Testis (tissue), 3 donors: ENCODE results near the gene ZNF516. TPM values are rescaled to one million over a fixed set of nuclear protein-coding genes. Genes with fewer than 3 reads are reported as not detected.

Experiments used
- DNase-seq: peaks from one replicate; pipeline ENCODE4 v3.0.0-alpha.2; 2019
- H3K27ac ChIP-seq, 2 donors: fragments of 200-600 bp; sonication (generic); one replicate each; pipeline ENCODE4 v1.5.1; 2019
- H3K27me3 ChIP-seq: fragments of 200-600 bp; sonication (generic); one replicate; pipeline ENCODE4 v1.5.1; 2019
- H3K36me3 ChIP-seq: fragments of 200-600 bp; sonication (generic); one replicate; pipeline ENCODE4 v1.5.1; 2017; ENCODE audit warnings: low read depth; ENCODE audit errors: missing control alignments
- H3K4me1 ChIP-seq: fragments of 200-600 bp; sonication (generic); one replicate; pipeline ENCODE4 v1.5.1; 2019
- H3K4me3 ChIP-seq, 2 donors: fragments of 200-600 bp; sonication (generic); one replicate each; pipeline ENCODE4 v1.5.1; 2017 to 2019
- H3K9me3 ChIP-seq: fragments of 200-600 bp; sonication (generic); one replicate; pipeline ENCODE4 v1.5.1; 2017
- CTCF ChIP-seq, 3 experiments: fragments of 450-650 bp in 2 of 3; fragments of 200-600 bp in 1 of 3; sonication (generic) in 1 of 3; IDR thresholded peaks; one replicate each; pipeline ENCODE4 v1.5.1; 2016 to 2019; ENCODE audit warnings: antibody characterized with exemption in 3 of 3, mild to moderate bottlenecking in 2 of 3, moderate library complexity in 1 of 3
- POLR2A ChIP-seq: fragments of 450-650 bp; IDR thresholded peaks from one replicate; pipeline ENCODE4 v1.6.1; 2017; ENCODE audit warnings: antibody characterized with exemption, mild to moderate bottlenecking, moderate library complexity
- WGBS, 2 donors: methylation state at CpG; one replicate each; pipeline ENCODE4 v1.1.5; 2018; 5-methylcytosine and 5-hydroxymethylcytosine counted together
- intact Hi-C: fragments of 100-400 bp; cut with DNase I; formaldehyde crosslinking; loops from one replicate; pipeline ENCODE4 v1.15.1; 2023; ENCODE audit warnings: low total_unique reads
- polyA plus RNA-seq: library from polyadenylated mRNA; stranded (reverse); fragments of 350-450 nt; fragmentation: Illumina TruSeq; extraction: RNeasy Lipid Tissue Mini Kit (QIAGEN cat#74804); gene quantifications from one replicate; pipeline ENCODE4 v1.2.3, GENCODE V29; 2014; ENCODE audit warnings: low read depth, low replicate concordance; ENCODE audit not compliant: insufficient read depth
- total RNA-seq, 2 donors: library from RNA; depleted of rRNA; stranded (reverse); fragments of >200 nt; gene quantifications; one replicate each; pipeline ENCODE4 v1.2.3, GENCODE V29; 2016

ZNF516 gene
- total and polyA plus RNA-seq, 3 donors from 2014 or later, result 79.0 to 212 (median 189) TPM

GRCh38 chr18:76339246-76339620 lies 155.8 kb downstream of the ZNF516 start:
- H3K4me1 ChIP-seq, result no peaks in the 10 kb centered on the region
- H3K36me3 ChIP-seq, result no peaks in the 10 kb centered on the region
- H3K27me3 ChIP-seq, result no peaks in the 10 kb centered on the region
- H3K27ac ChIP-seq, result no peak overlapping the region
- WGBS, 2 donors, result 69 to 73% methylated on average over 2 of the region's 2 CpGs
- no peak for DNase-seq
- H3K9me3 ChIP-seq, result no peaks in the 10 kb centered on the region
- no peak for TF ChIP-seq CTCF (IDR thresholded peaks at IDR 0.05)
- no peak for TF ChIP-seq POLR2A
- H3K4me3 ChIP-seq, result no peak overlapping the region
- intact Hi-C loops, result no loop called here

GRCh38 chr18:76338619-76339245 lies 156.3 kb downstream of the ZNF516 start:
- H3K4me3 ChIP-seq, result no peak overlapping the region

GRCh38 chr18:76338088-76338487 lies 157.0 kb downstream of the ZNF516 start:
- H3K27me3 ChIP-seq, result no peaks in the 10 kb centered on the region
- intact Hi-C loops, result no loop called here
- DNase-seq, result no peak
- TF ChIP-seq POLR2A (no peak), CTCF (IDR thresholded peaks at IDR 0.05) (no peak)
- no peaks in the 10 kb centered on the region for H3K36me3 ChIP-seq
- no peaks in the 10 kb centered on the region for H3K4me1 ChIP-seq
- H3K9me3 ChIP-seq, result no peaks in the 10 kb centered on the region
- no peak overlapping the region for H3K27ac ChIP-seq
- no peak overlapping the region for H3K4me3 ChIP-seq
- 95% methylated on average over 9 of the region's 9 CpGs for WGBS, 2 donors

More at GRCh38 chr18:76338619-76339245, 156.3 kb downstream of the ZNF516 start:
- DNase-seq, result no peak
- intact Hi-C loops, result no loop called here
- WGBS, 2 donors, result 81 to 85% methylated on average over 4 to 5 of the region's 5 CpGs
- no peaks in the 10 kb centered on the region for H3K9me3 ChIP-seq
- H3K27me3 ChIP-seq, result no peaks in the 10 kb centered on the region
- no peak overlapping the region for H3K27ac ChIP-seq
- no peaks in the 10 kb centered on the region for H3K4me1 ChIP-seq
- no peaks in the 10 kb centered on the region for H3K36me3 ChIP-seq
- TF ChIP-seq POLR2A (no peak), CTCF (IDR thresholded peaks at IDR 0.05) (no peak)

- Histone ChIP-seq H3K4me1 (no peaks in the 10 kb centered on the region), H3K27me3 (no peaks in the 10 kb centered on the region), H3K36me3 (no peaks in the 10 kb centered on the region), H3K27ac (no peak overlapping the region), H3K9me3 (no peaks in the 10 kb centered on the region), H3K4me3 (no peak overlapping the region)
- DNase-seq, result no peak
- WGBS, 2 donors, result 91 to 92% methylated on average over 9 to 10 of the region's 10 CpGs
- intact Hi-C loops, result no loop called here
- TF ChIP-seq POLR2A (no peak), CTCF (IDR thresholded peaks at IDR 0.05) (no peak)
These were observed 159.0 kb downstream of the ZNF516 start for GRCh38 chr18:76335859-76336640.
